ENCODE measurements around the gene SELE. TPM values are rescaled to one million over a fixed set of nuclear protein-coding genes. Genes with fewer than 3 reads are reported as not detected.

The SELE gene
- total and polyA plus RNA-seq, 2 of the 4 experiments (the other 2 are of a cell fraction) = not detected

GRCh38 chr1:169762699-169763098 is 28.8 kb upstream of the SELE start:
- WGBS, 2 experiments (ENCODE audit: extremely low coverage in 2 of 2, insufficient read length in 1 of 2) = no CpG with 5 or more reads among the region's 1 CpG
- no peak overlapping the region for H2AFZ ChIP-seq (replicated peaks; ENCODE audit: low read length, poor library complexity)
- in situ Hi-C loops (cut with MboI; ENCODE audit: low sequenced_read_pairs) = no loop called here

More at GRCh38 chr1:169762699-169763098, 28.8 kb upstream of the SELE start:
- Histone ChIP-seq H3K9ac (ENCODE audit: low read depth, low read length) (no peak overlapping the region), H3K23ac (ENCODE audit: low read depth, low read length) (no peak overlapping the region), H2BK15ac (ENCODE audit: low read depth, low read length) (no peak overlapping the region), H3K27me3 (ENCODE audit: control insufficient read depth, insufficient read depth, low read length) (peaks cover 3% of the 10 kb centered on the region), H3K4me2 (ENCODE audit: low read depth, low read length) (no peak overlapping the region), H4K5ac (ENCODE audit: low read depth, low read length) (no peak overlapping the region), H3K4me3 (ENCODE audit: insufficient read depth, low read depth, low read length) (no peak overlapping the region), H3K56ac (ENCODE audit: extremely low read depth, insufficient read depth, low read length) (no peak overlapping the region), H4K8ac (ENCODE audit: low read depth in 2 of 2, low read length in 2 of 2) (no peak overlapping the region), H2BK120ac (ENCODE audit: low read depth, low read length) (no peak overlapping the region), H3K18ac (ENCODE audit: low read depth, low read length) (no peak overlapping the region), H4K20me1 (ENCODE audit: insufficient read depth, low read length) (no peaks in the 10 kb centered on the region), H3K27ac (ENCODE audit: insufficient read depth, low read length) (no peak overlapping the region), H3K79me1 (ENCODE audit: low read depth in 1 of 2, low read length in 2 of 2) (no peaks in the 10 kb centered on the region), H3K9me1 (ENCODE audit: insufficient read depth, low read length) (no peaks in the 10 kb centered on the region), H2BK5ac (ENCODE audit: low read depth, low read length, poor library complexity, severe bottlenecking) (no peak overlapping the region), H3K4me1 (ENCODE audit: control insufficient read depth, insufficient read depth, low read length) (no peaks in the 10 kb centered on the region), H3K9me3 (ENCODE audit: control insufficient read depth, insufficient read depth, low read length) (no peaks in the 10 kb centered on the region), H2AK5ac (ENCODE audit: low read depth, low read length) (no peak overlapping the region), H2BK20ac (ENCODE audit: low read depth, low read length) (no peak overlapping the region), H2AK9ac (replicated peaks; ENCODE audit: low read depth, low read length, poor library complexity) (no peak overlapping the region), H3K14ac (replicated peaks; ENCODE audit: low read depth, low read length) (no peak overlapping the region), H3K36me3 (ENCODE audit: control insufficient read depth, insufficient read depth, low read length) (no peaks in the 10 kb centered on the region), H3K4ac (ENCODE audit: low read depth, low read length) (no peak overlapping the region), H4K91ac (ENCODE audit: insufficient read depth, low read depth, low read length) (no peak overlapping the region)
- DNase-seq = no peak
- ATAC-seq (ENCODE audit: low read depth) = no peak
- dilution Hi-C loops (cut with HindIII; ENCODE audit: low sequenced_read_pairs, unreplicated experiment) = no loop called here
- CTCF ChIA-PET = no interaction called here
- no peak for TF ChIP-seq ELK1 (IDR thresholded peaks at IDR 0.05; ENCODE audit: borderline replicate concordance, low read depth, low read length)
- TF ChIP-seq, protein P1, sequence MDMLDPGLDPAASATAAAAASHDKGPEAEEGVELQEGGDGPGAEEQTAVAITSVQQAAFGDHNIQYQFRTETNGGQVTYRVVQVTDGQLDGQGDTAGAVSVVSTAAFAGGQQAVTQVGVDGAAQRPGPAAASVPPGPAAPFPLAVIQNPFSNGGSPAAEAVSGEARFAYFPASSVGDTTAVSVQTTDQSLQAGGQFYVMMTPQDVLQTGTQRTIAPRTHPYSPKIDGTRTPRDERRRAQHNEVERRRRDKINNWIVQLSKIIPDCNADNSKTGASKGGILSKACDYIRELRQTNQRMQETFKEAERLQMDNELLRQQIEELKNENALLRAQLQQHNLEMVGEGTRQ (IDR thresholded peaks at IDR 0.05; ENCODE audit: low read depth, low read length) = no peak
- no peak for TF ChIP-seq MXI1 (IDR thresholded peaks at IDR 0.05; ENCODE audit: borderline replicate concordance, low read depth, low read length)
- no peak for TF ChIP-seq MAZ (IDR thresholded peaks at IDR 0.05; ENCODE audit: borderline replicate concordance, low read depth, low read length)
- no peak for TF ChIP-seq RAD21 (IDR thresholded peaks at IDR 0.05; ENCODE audit: low read length)
- TF ChIP-seq, protein P2, sequence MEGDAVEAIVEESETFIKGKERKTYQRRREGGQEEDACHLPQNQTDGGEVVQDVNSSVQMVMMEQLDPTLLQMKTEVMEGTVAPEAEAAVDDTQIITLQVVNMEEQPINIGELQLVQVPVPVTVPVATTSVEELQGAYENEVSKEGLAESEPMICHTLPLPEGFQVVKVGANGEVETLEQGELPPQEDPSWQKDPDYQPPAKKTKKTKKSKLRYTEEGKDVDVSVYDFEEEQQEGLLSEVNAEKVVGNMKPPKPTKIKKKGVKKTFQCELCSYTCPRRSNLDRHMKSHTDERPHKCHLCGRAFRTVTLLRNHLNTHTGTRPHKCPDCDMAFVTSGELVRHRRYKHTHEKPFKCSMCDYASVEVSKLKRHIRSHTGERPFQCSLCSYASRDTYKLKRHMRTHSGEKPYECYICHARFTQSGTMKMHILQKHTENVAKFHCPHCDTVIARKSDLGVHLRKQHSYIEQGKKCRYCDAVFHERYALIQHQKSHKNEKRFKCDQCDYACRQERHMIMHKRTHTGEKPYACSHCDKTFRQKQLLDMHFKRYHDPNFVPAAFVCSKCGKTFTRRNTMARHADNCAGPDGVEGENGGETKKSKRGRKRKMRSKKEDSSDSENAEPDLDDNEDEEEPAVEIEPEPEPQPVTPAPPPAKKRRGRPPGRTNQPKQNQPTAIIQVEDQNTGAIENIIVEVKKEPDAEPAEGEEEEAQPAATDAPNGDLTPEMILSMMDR (conservative IDR thresholded peaks at IDR 0.05; ENCODE audit: low read depth, low read length) = no peak
- no peak for TF ChIP-seq NFE2L2 (IDR thresholded peaks at IDR 0.05; ENCODE audit: low read depth, low read length)
- no peak for TF ChIP-seq RCOR1 (IDR thresholded peaks at IDR 0.05; ENCODE audit: insufficient replicate concordance, low read length)
- TF ChIP-seq BHLHE40 (IDR thresholded peaks at IDR 0.05; ENCODE audit: low read depth, low read length) = no peak
- intact Hi-C loops (cut with micrococcal nuclease) = no loop called here
- POLR2A ChIA-PET (ENCODE audit: unreplicated experiment) = no interaction called here
- BruUV-seq (replicated peaks) = no TSS peak

Measured in IMR-90 (cell line).